Measurements from ENCODE around the gene AKAP4. TPM values are rescaled to one million over a fixed set of nuclear protein-coding genes. Genes with fewer than 3 reads are reported as not detected.

The AKAP4 gene
- total and polyA plus RNA-seq, 9 of the 15 experiments (the other 6 are each of a cell fraction or from before 2014, with no cell fraction given) = 0.05 to 0.36 (median 0.13) TPM

DNA sequence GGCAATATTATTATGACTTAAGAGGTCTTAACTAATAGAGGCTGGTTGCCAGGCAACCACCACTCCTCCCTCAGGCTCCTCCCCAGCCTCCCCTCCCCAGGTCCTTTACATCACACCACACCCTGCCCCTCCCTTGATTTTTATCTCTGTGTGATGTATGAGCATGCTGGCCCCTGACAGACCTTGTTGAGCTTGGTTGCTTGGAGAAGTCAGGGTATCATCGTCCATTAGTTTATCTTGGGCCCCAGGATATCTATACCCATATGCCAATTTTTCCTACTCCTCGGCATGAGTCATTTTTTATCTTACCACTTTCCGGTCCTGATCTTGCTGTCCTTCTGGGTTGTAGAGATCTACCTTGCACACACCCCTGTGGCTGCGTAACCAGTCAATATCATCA, 2.5 kb downstream of the AKAP4 start (continued):
- no peak for TF ChIP-seq NR4A1 (CRISPR knock-in tag; IDR thresholded peaks at IDR 0.05)
- no peak for TF ChIP-seq NR4A1 (tag; IDR thresholded peaks at IDR 0.05)
- no peak for TF ChIP-seq CEBPG (CRISPR knock-in tag; IDR thresholded peaks at IDR 0.05)
- TF ChIP-seq CEBPG (tag; conservative IDR thresholded peaks at IDR 0.05 in 1 of 2, IDR thresholded peaks at IDR 0.05 in 1 of 2) = no peak
- 0 out of 2 replicates have a peak, but pooled peaks have one; percentile 65 for TF ChIP-seq RNF2 (IDR thresholded peaks at IDR 0.05)
- TF ChIP-seq TRIM24 (IDR thresholded peaks at IDR 0.05) = peak; percentile 95 to 96
- TF ChIP-seq TCF7 (IDR thresholded peaks at IDR 0.05; ENCODE audit: borderline replicate concordance) = no peak
- TF ChIP-seq ZNF174 (CRISPR knock-in tag; IDR thresholded peaks at IDR 0.05) = no peak
- TF ChIP-seq MIER1 (IDR thresholded peaks at IDR 0.05; ENCODE audit: low read depth) = no peak
- no peak for TF ChIP-seq TAF9B (IDR thresholded peaks at IDR 0.05; ENCODE audit: partially characterized antibody)
- TF ChIP-seq LCOR (CRISPR knock-in tag; IDR thresholded peaks at IDR 0.05) = no peak
- no peak for TF ChIP-seq NR0B1 (IDR thresholded peaks at IDR 0.05; ENCODE audit: partially characterized antibody)
- TF ChIP-seq ETV6 (IDR thresholded peaks at IDR 0.05; ENCODE audit: borderline replicate concordance in 1 of 2, low read depth in 2 of 2, low read length in 1 of 2) = 0 out of 4 replicates have a peak, but pooled peaks of 1 of the 2 experiments have one; percentile 39
- TF ChIP-seq ETV6 (CRISPR knock-in tag; IDR thresholded peaks at IDR 0.05; ENCODE audit: borderline replicate concordance) = no peak
- no peak for TF ChIP-seq THRAP3 (IDR thresholded peaks at IDR 0.05; ENCODE audit: borderline replicate concordance)
- peak; percentile 80 for TF ChIP-seq GATA2 (CRISPR knock-in tag; IDR thresholded peaks at IDR 0.05)
- TF ChIP-seq, protein P1, sequence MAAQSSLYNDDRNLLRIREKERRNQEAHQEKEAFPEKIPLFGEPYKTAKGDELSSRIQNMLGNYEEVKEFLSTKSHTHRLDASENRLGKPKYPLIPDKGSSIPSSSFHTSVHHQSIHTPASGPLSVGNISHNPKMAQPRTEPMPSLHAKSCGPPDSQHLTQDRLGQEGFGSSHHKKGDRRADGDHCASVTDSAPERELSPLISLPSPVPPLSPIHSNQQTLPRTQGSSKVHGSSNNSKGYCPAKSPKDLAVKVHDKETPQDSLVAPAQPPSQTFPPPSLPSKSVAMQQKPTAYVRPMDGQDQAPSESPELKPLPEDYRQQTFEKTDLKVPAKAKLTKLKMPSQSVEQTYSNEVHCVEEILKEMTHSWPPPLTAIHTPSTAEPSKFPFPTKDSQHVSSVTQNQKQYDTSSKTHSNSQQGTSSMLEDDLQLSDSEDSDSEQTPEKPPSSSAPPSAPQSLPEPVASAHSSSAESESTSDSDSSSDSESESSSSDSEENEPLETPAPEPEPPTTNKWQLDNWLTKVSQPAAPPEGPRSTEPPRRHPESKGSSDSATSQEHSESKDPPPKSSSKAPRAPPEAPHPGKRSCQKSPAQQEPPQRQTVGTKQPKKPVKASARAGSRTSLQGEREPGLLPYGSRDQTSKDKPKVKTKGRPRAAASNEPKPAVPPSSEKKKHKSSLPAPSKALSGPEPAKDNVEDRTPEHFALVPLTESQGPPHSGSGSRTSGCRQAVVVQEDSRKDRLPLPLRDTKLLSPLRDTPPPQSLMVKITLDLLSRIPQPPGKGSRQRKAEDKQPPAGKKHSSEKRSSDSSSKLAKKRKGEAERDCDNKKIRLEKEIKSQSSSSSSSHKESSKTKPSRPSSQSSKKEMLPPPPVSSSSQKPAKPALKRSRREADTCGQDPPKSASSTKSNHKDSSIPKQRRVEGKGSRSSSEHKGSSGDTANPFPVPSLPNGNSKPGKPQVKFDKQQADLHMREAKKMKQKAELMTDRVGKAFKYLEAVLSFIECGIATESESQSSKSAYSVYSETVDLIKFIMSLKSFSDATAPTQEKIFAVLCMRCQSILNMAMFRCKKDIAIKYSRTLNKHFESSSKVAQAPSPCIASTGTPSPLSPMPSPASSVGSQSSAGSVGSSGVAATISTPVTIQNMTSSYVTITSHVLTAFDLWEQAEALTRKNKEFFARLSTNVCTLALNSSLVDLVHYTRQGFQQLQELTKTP (IDR thresholded peaks at IDR 0.05; ENCODE audit: low read depth in 1 of 2, partially characterized antibody in 2 of 2) = peak in 1 of 2 experiments; percentile 55
- peak; percentile 96 for TF ChIP-seq SMARCA4 (IDR thresholded peaks at IDR 0.05)
- TF ChIP-seq FOXA1 (IDR thresholded peaks at IDR 0.05; ENCODE audit: borderline replicate concordance) = no peak
- TF ChIP-seq RBM14 (IDR thresholded peaks at IDR 0.05; ENCODE audit: borderline replicate concordance, insufficient read depth, low read depth, low read length) = no peak
- no peak for TF ChIP-seq ZNF431 (CRISPR knock-in tag; IDR thresholded peaks at IDR 0.05)
- no peak for TF ChIP-seq RBM22 (IDR thresholded peaks at IDR 0.05; ENCODE audit: low read depth, low read length, poor library complexity, severe bottlenecking)
- TF ChIP-seq SFPQ (IDR thresholded peaks at IDR 0.05; ENCODE audit: low read depth, low read length) = no peak
- no peak for TF ChIP-seq SP2 (IDR thresholded peaks at IDR 0.05; ENCODE audit: extremely low read depth, low read depth, low read length, poor library complexity, severe bottlenecking)

Data from K562 (cell line).